CD4-positive, alpha-beta T cell treated with Interleukin-15 for 4 hours (primary cell): Measurements from ENCODE around the gene SEBOX.

Source experiments
- DNase-seq: peaks from one replicate; pipeline ENCODE4 v3.0.0-alpha.2; 2020; ENCODE audit warnings: low spot score

SEBOX gene

GRCh38 chr17:28364665-28365363 lies at the start of gene SEBOX:
TSS of gene SEBOX (minus strand) at chr17:28365199. CDS start at chr17:28365151, 48 bp downstream.
- no peak for DNase-seq

- DNase-seq = no peak
Measured at GRCh38 chr17:28413804-28414203, 48.8 kb upstream of the SEBOX start.

GRCh38 chr17:28412099-28412498 lies 47.1 kb upstream of the SEBOX start:
- no peak for DNase-seq

GRCh38 chr17:28407974-28408306 lies 42.9 kb upstream of the SEBOX start:
- no peak for DNase-seq

- no peak for DNase-seq
Measured at GRCh38 chr17:28407130-28407973, 42.4 kb upstream of the SEBOX start.

GRCh38 chr17:28406473-28406814 lies 41.4 kb upstream of the SEBOX start:
- DNase-seq = no peak

GRCh38 chr17:28405632-28406472 lies 40.9 kb upstream of the SEBOX start, which contains the start of gene SLC46A1:
TSS of gene SLC46A1 (minus strand) at chr17:28406212. CDS start at chr17:28406114, 98 bp downstream.
- no peak for DNase-seq

GRCh38 chr17:28404812-28405570 lies 40.0 kb upstream of the SEBOX start:
- DNase-seq = no peak

GRCh38 chr17:28404461-28404811 lies 39.4 kb upstream of the SEBOX start:
- no peak for DNase-seq

GRCh38 chr17:28404007-28404406 lies 39.0 kb upstream of the SEBOX start:
- DNase-seq = no peak

GRCh38 chr17:28402844-28403243 lies 37.8 kb upstream of the SEBOX start:
- no peak for DNase-seq

GRCh38 chr17:28402224-28402630 lies 37.2 kb upstream of the SEBOX start:
- no peak for DNase-seq

GRCh38 chr17:28399808-28400207 lies 34.8 kb upstream of the SEBOX start:
- no peak for DNase-seq

- DNase-seq = no peak
Measured at GRCh38 chr17:28398280-28398981, 33.4 kb upstream of the SEBOX start.

- DNase-seq = no peak
Measured at GRCh38 chr17:28397687-28398279, 32.8 kb upstream of the SEBOX start.

GRCh38 chr17:28397275-28397674 lies 32.3 kb upstream of the SEBOX start:
- DNase-seq = no peak

- no peak for DNase-seq
Measured at GRCh38 chr17:28396635-28397239, 31.7 kb upstream of the SEBOX start.

- DNase-seq = no peak
Measured at GRCh38 chr17:28395968-28396367, 31.0 kb upstream of the SEBOX start.

- DNase-seq = no peak
Measured at GRCh38 chr17:28395426-28395825, 30.4 kb upstream of the SEBOX start.

- DNase-seq = no peak
Measured at GRCh38 chr17:28394337-28395116, 29.5 kb upstream of the SEBOX start.
